Heart left ventricle (tissue), 16 donors: ENCODE data around the gene NAXE. TPM values are rescaled to one million over a fixed set of nuclear protein-coding genes. Genes with fewer than 3 reads are reported as not detected.
"Not testable (repeated sequence)": the region's sequence is repeated elsewhere in the genome, so short reads cannot be mapped to it uniquely, and the experiment has no call there.

ENCODE experiments used
- ATAC-seq, 4 donors: fragments of 200-7000 bp; cut with Tn5 transposase; one replicate each; pipeline ENCODE4 v1.9.1; 2020 to 2022; ENCODE audit warnings: moderate library complexity in 4 of 4, mild to moderate bottlenecking in 3 of 4, moderate number of reproducible peaks in 1 of 4
- DNase-seq, 5 donors: peaks; one replicate each; pipeline ENCODE4 v3.0.0-alpha.2; 2020
- H3K27ac ChIP-seq, 12 donors: fragments of 200-600 bp; sonication (generic) in 4 of 12; one replicate each; pipeline versions ENCODE4 v1.5.0 to v1.8.0; 2016 to 2022; ENCODE audit warnings: mild to moderate bottlenecking in 2 of 12
- H3K27me3 ChIP-seq, 9 donors: fragments of 200-600 bp; sonication (generic) in 2 of 9; one replicate each; pipeline versions ENCODE4 v1.5.1 to v1.8.0; 2016 to 2022; ENCODE audit warnings: mild to moderate bottlenecking in 3 of 9
- H3K36me3 ChIP-seq, 9 donors: fragments of 200-600 bp; sonication (generic) in 2 of 9; one replicate each; pipeline versions ENCODE4 v1.5.0 to v1.8.0; 2018 to 2022; ENCODE audit warnings: mild to moderate bottlenecking in 2 of 9
- H3K4me1 ChIP-seq, 12 donors: fragments of 200-600 bp; sonication (generic) in 4 of 12; one replicate each; pipeline versions ENCODE4 v1.5.0 to v1.8.0; 2016 to 2022; ENCODE audit warnings: mild to moderate bottlenecking in 3 of 12
- H3K4me3 ChIP-seq, 12 donors: fragments of 200-600 bp; sonication (generic) in 4 of 12; one replicate each; pipeline versions ENCODE4 v1.5.0 to v1.8.0; 2017 to 2022; ENCODE audit warnings: mild to moderate bottlenecking in 9 of 12, moderate library complexity in 4 of 12
- H3K9me3 ChIP-seq, 12 donors: fragments of 200-600 bp; sonication (generic) in 4 of 12; one replicate each; pipeline versions ENCODE4 v1.5.0 to v1.8.0; 2016 to 2022; ENCODE audit warnings: mild to moderate bottlenecking in 1 of 12
- CTCF ChIP-seq, 12 donors: fragments of 200-600 bp; sonication (generic) in 4 of 12; IDR thresholded peaks; one replicate each; pipeline versions ENCODE4 v1.5.0 to v1.8.0; 2018 to 2022; ENCODE audit warnings: antibody characterized with exemption in 12 of 12, mild to moderate bottlenecking in 5 of 12
- POLR2A ChIP-seq, 2 donors: fragments of 450-650 bp; IDR thresholded peaks; one replicate each; pipeline ENCODE4 v1.6.1; 2017; ENCODE audit warnings: antibody characterized with exemption in 2 of 2, mild to moderate bottlenecking in 2 of 2, moderate library complexity in 2 of 2
- WGBS, 4 donors: extraction: QIAGEN DNeasy Blood & Tissue Kit in 2 of 4; methylation state at CpG; one replicate each; pipeline versions ENCODE4 v1.1.5 to v1.1.7; 2013 to 2018; 5-methylcytosine and 5-hydroxymethylcytosine counted together
- intact Hi-C, 10 donors: fragments of 100-400 bp; cut with DNase I; formaldehyde crosslinking; loops; one replicate each; pipeline versions ENCODE4 v1.11.1 to v1.14.2; 2022
- polyA plus RNA-seq, 2 donors: library from polyadenylated mRNA; stranded (reverse); fragments of 200-250 nt; gene quantifications; one replicate each; pipeline ENCODE4 v1.2.3, GENCODE V29; 2013
- total RNA-seq, 9 donors: library from RNA; depleted of rRNA in 2 of 9; stranded (reverse); fragments of >200 nt in 2 of 9; fragmentation: NEBNext Ultra II Directional in 3 of 9; extraction: Animal tissue kit (Norgen Biotek cat#: 25700) in 3 of 9; gene quantifications; one replicate each; pipeline versions ENCODE4 v1.1.0 to v1.2.4, GENCODE V29; 2016 to 2023
- donor health status: ischemic (EF 13 %, LVEDD 7.1; RV severe dilation, severe dysfunction).
- donor health status: healthy with polysubstance abuse.
- donor health status: DM: no; HTN: yes; CAD: no.
- donor health status: DM: no; HTN: no; CAD: no.
- donor health status: ischemic (EF 25% LVEDD 6.9; RV normal size, moderate dysfunction).
- donor health status: ischemic (EF 25% LVEDD 5.7; RV mildly dilated, moderate dysfunction).
- donor health status: healthy.
- donor health status: DM: yes; HTN: yes; CAD: no.
- donor health status: ischemic (EF 35%, LVEDD 5.7; RV mildly dilated, moderate dysfunction).
- donor health status: nonischemic (EF 11% LVEDD 7.7; RV severe dilation, severe dysfunction).
- donor health status: DM: yes; HTN: yes; CAD: no.
- donor health status: PGD.
- donor health status: ischemic (EF 29% LVEDD 5.4; RV normal size, mild dysfunction).
- donor health status: nonischemic (EF 23%, LVEDD 6.1; RV moderate dilation, normal function).

NAXE gene
- total and polyA plus RNA-seq, 11 donors, result 75.8 to 141 (median 101) TPM

DNA sequence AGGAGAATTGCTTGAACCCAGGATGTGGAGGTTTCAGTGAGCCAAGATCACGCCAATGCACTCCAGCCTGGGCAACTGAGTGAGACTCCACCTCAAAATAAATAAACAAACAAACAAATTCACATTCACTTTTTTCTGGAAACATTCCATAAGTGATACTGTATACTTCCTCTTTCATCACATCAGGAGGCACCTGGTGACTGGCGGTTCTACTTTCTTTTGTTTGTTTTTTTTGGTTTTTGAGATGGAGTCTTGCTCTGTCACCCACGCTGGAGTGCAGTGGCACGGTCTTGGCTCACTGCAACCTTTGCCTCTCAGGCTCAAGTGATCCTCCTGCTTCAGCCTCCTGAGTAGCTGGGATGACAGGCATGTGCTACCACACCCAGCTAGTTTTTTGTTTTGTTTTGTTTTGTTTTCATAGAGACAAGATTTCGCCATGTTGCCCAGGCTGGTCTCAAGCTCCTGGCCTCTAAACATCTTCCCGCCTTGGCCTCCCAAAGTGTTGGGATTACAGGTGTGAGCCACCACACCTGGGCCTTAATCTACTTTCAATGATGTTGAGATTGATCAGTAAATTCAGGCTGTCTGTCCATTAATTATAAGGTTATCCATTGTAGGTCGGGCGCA is 38.4 kb downstream of the NAXE start:
- TF ChIP-seq POLR2A (IDR thresholded peaks at IDR 0.05) (no peak), CTCF (IDR thresholded peaks at IDR 0.05) (no peak)
- no peak overlapping the region for H3K4me3 ChIP-seq
- DNase-seq (no peak), ATAC-seq (no peak)
- H3K27ac ChIP-seq, result no peak overlapping the region
- H3K4me1 ChIP-seq, result peaks cover 3 to 13% (median 8%) of the 10 kb centered on the region in 12 donors
- no peaks in the 10 kb centered on the region for H3K36me3 ChIP-seq
- no peaks in the 10 kb centered on the region for H3K9me3 ChIP-seq
- peaks cover 9 to 84% (median 37%) of the 10 kb centered on the region in 9 donors for H3K27me3 ChIP-seq
- WGBS, 4 donors, result 82 to 89% (median 83%) methylated on average over 8 of the region's 8 CpGs
- intact Hi-C loops, result loop anchor here in 4 of 10 donors (2.0 to 10.0 kb wide), 4 partner anchors 27 to 97 kb away; partner anchors contain the start of genes ISG20L2 (in 2 of the 4), METTL25B (in 2 of the 4) and NES (in 1 of the 4)

- H3K9me3 ChIP-seq, ATAC-seq, intact Hi-C loops, H3K36me3 ChIP-seq, DNase-seq, H3K4me1 ChIP-seq, H3K27ac ChIP-seq, H3K4me3 ChIP-seq: not testable (repeated sequence)
- H3K27me3 ChIP-seq, result peaks cover 6 to 81% (median 26%) of the 10 kb centered on the region in 9 donors
- 51 to 57% (median 55%) methylated on average over 9 of the region's 9 CpGs for WGBS, 4 donors
These were observed 39.6 kb downstream of the NAXE start for GRCh38 chr1:156631152-156631551.

DNA sequence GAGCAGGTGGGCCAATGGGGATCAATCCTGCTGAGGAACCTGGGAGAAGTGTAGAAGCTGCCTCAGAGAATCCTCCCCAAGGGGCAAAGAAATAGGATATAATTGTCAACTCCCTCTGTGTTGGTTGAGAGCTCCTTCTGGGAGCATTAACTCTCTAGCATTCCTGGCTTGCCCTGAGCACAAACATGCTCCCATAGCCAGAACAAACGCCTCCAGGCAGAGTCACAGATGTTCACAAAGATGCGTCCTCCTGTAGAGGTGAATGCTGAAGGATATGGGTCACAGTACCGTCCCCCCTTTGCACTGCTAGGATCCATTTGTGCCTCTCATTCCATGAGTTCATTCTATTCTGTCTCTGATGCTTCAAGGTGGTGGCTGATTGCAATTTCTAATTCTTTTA is 40.8 kb downstream of the NAXE start:
- H3K4me3 ChIP-seq, result no peak overlapping the region
- ATAC-seq, result no peak
- H3K36me3 ChIP-seq, result no peaks in the 10 kb centered on the region
- H3K9me3 ChIP-seq, result no peaks in the 10 kb centered on the region
- WGBS, 4 donors, result 65 to 80% (median 69%) methylated on average over 3 of the region's 3 CpGs
- DNase-seq, result no peak
- no peaks in the 10 kb centered on the region for H3K4me1 ChIP-seq
- intact Hi-C loops, result no loop called here
- TF ChIP-seq POLR2A (IDR thresholded peaks at IDR 0.05) (no peak), CTCF (IDR thresholded peaks at IDR 0.05) (no peak)
- no peak overlapping the region for H3K27ac ChIP-seq
- H3K27me3 ChIP-seq, result peaks cover 6 to 73% (median 16%) of the 10 kb centered on the region in 9 donors

GRCh38 chr1:156638189-156638985 is 46.8 kb downstream of the NAXE start:
- H3K4me1 ChIP-seq, result peaks cover 0 to 19% (median 13%) of the 10 kb centered on the region in 12 donors
- H3K27ac ChIP-seq, result no peak overlapping the region
- 57 to 66% (median 62%) methylated on average over 8 of the region's 8 CpGs for WGBS, 4 donors
- no peaks in the 10 kb centered on the region for H3K36me3 ChIP-seq
- H3K9me3 ChIP-seq, result no peaks in the 10 kb centered on the region
- TF ChIP-seq CTCF (IDR thresholded peaks at IDR 0.05), result no peak
- TF ChIP-seq POLR2A (IDR thresholded peaks at IDR 0.05), result no peak
- H3K4me3 ChIP-seq, result no peak overlapping the region
- intact Hi-C loops, result no loop called here
- DNase-seq (no peak), ATAC-seq (no peak)
- H3K27me3 ChIP-seq, result peaks cover 24 to 85% (median 50%) of the 10 kb centered on the region in 9 donors
